GM12878 (cell line): ENCODE measurements around the gene ITGAD. TPM values are rescaled to one million over a fixed set of nuclear protein-coding genes. Genes with fewer than 3 reads are reported as not detected.

Experiments
- ATAC-seq: fragments of 200-7000 bp; cut with Tn5 transposase; 3 replicates; pipeline ENCODE4 v1.9.1; 2020; ENCODE audit warnings: mild to moderate bottlenecking, moderate library complexity
- BruUV-seq: library from RNA; stranded (reverse); fragments of 400-500 nt; replicated peaks from 2 replicates; lab custom pipeline; 2021; lab: Mats Ljungman, UMichigan
- CTCF ChIA-PET: fragments of 300-600 bp; sonication (Branson Sonifier 250); formaldehyde crosslinking; extraction: SDS; loops from one replicate; lab custom pipeline; 2021; ENCODE audit warnings: inconsistent platforms; lab: Yijun Ruan, JAX
- POLR2A ChIA-PET: fragments of 350-600 bp; formaldehyde crosslinking; extraction: SDS; loops from one replicate; lab custom pipeline; 2021; ENCODE audit warnings: inconsistent platforms; lab: Charles Lee
- RAD21 ChIA-PET: fragments of 300-600 bp; sonication (Branson Sonifier 250); formaldehyde crosslinking; loops from one replicate; lab custom pipeline; 2023; ENCODE audit warnings: antibody characterized with exemption; ENCODE audit not compliant: unreplicated experiment; lab: Charles Lee
- SMC1A ChIA-PET: fragments of 300-600 bp; sonication (Branson Sonifier 250); formaldehyde crosslinking; loops from one replicate; lab custom pipeline; 2023; ENCODE audit not compliant: unreplicated experiment, uncharacterized antibody; lab: Charles Lee
- DNase-seq: peaks from one replicate; pipeline ENCODE4 v3.0.0-alpha.2; 2011; ENCODE audit warnings: low read depth, low spot score
- FAIRE-seq: peaks from 3 replicates; lab custom pipeline; 2011; peaks lifted over from hg19 to GRCh38; lab: Jason Lieb, UNC
- H2AFZ ChIP-seq: 2 replicates; pipeline ENCODE4 v1.6.0; 2011; ENCODE audit warnings: low read depth, low read length, control low read depth; ENCODE audit not compliant: control insufficient read depth
- H3K27ac ChIP-seq: 2 replicates; pipeline ENCODE4 v1.5.1; 2011; ENCODE audit warnings: control low read depth; ENCODE audit not compliant: control insufficient read depth, insufficient read depth
- H3K27me3 ChIP-seq, 2 experiments: replicated peaks in 1 of 2; 2 replicates each; pipeline versions ENCODE4 v1.6.0 to v1.6.1; 2011; ENCODE audit warnings: low read length in 1 of 2; ENCODE audit not compliant: control insufficient read depth in 2 of 2, insufficient read depth in 2 of 2
- H3K36me3 ChIP-seq, 2 experiments: 2 replicates each; pipeline ENCODE4 v1.5.1; 2011; ENCODE audit warnings: low read length in 1 of 2; ENCODE audit not compliant: control insufficient read depth in 2 of 2, insufficient read depth in 2 of 2
- H3K4me1 ChIP-seq: 2 replicates; pipeline ENCODE4 v1.6.1; 2011; ENCODE audit warnings: mild to moderate bottlenecking, low read length, moderate library complexity, mixed read lengths; ENCODE audit not compliant: control insufficient read depth, insufficient read depth
- H3K4me2 ChIP-seq: 2 replicates; pipeline ENCODE4 v1.6.0; 2011; ENCODE audit warnings: control low read depth; ENCODE audit not compliant: control insufficient read depth, insufficient read depth
- H3K4me3 ChIP-seq: fragments of 200-600 bp; sonication (generic); 2 replicates; pipeline ENCODE4 v1.5.1; 2016
- H3K79me2 ChIP-seq: 2 replicates; pipeline ENCODE4 v1.6.0; 2011; ENCODE audit warnings: low read length; ENCODE audit not compliant: control insufficient read depth, insufficient read depth
- H3K9ac ChIP-seq: 2 replicates; pipeline ENCODE4 v1.8.0; 2011; ENCODE audit warnings: low read length, control low read depth, mixed read lengths; ENCODE audit not compliant: control insufficient read depth, insufficient read depth
- H3K9me3 ChIP-seq: replicated peaks from 3 replicates; pipeline ENCODE4 v1.5.1; 2011; ENCODE audit warnings: mild to moderate bottlenecking, low read length; ENCODE audit not compliant: control insufficient read depth, insufficient read depth
- H4K20me1 ChIP-seq: 2 replicates; pipeline ENCODE4 v1.6.0; 2011; ENCODE audit not compliant: control insufficient read depth, insufficient read depth
- CBX5 ChIP-seq: sonication (generic); IDR thresholded peaks from 2 replicates; pipeline ENCODE4 v1.6.1; 2016; ENCODE audit warnings: low read depth, moderate library complexity, mild to moderate bottlenecking, inconsistent platforms
- E2F4 ChIP-seq: IDR thresholded peaks from 2 replicates; pipeline ENCODE4 v1.6.1; 2012; ENCODE audit warnings: low read depth, low read length, improper control_type of control experiment
- HDGF ChIP-seq: fragments of 450-650 bp; IDR thresholded peaks from 2 replicates; pipeline ENCODE4 v1.6.1; 2016; ENCODE audit warnings: antibody characterized with exemption
- IRF4 ChIP-seq: IDR thresholded peaks from 2 replicates; pipeline ENCODE4 v1.6.1; 2011; ENCODE audit warnings: low read depth, low read length
- KLF5 ChIP-seq: fragments of 450-650 bp; IDR thresholded peaks from 2 replicates; pipeline ENCODE4 v1.6.1; 2014; ENCODE audit warnings: mild to moderate bottlenecking; ENCODE audit not compliant: partially characterized antibody
- MTA3 ChIP-seq: IDR thresholded peaks from 2 replicates; pipeline ENCODE4 v1.6.1; 2012; ENCODE audit warnings: low read length, inconsistent platforms, borderline replicate concordance
- NFYA ChIP-seq: IDR thresholded peaks from 2 replicates; pipeline ENCODE4 v1.6.1; 2011; ENCODE audit warnings: low read depth, mild to moderate bottlenecking, low read length, improper control_type of control experiment, borderline replicate concordance
- RB1 ChIP-seq: fragments of 450-650 bp; formaldehyde crosslinking; IDR thresholded peaks from 2 replicates; pipeline ENCODE4 v1.6.1; 2017; ENCODE audit warnings: mild to moderate bottlenecking, borderline replicate concordance
- RELB ChIP-seq: fragments of 450-650 bp; IDR thresholded peaks from 2 replicates; pipeline ENCODE4 v1.6.1; 2017; ENCODE audit warnings: low read depth, mild to moderate bottlenecking, moderate library complexity
- SPI1 ChIP-seq: IDR thresholded peaks from 2 replicates; pipeline ENCODE4 v1.6.1; 2011; ENCODE audit warnings: low read depth, mild to moderate bottlenecking, low read length, moderate library complexity, borderline replicate concordance; ENCODE audit not compliant: insufficient read depth
- YBX1 ChIP-seq: fragments of 450-650 bp; IDR thresholded peaks from 2 replicates; pipeline ENCODE4 v1.6.1; 2016; ENCODE audit warnings: antibody characterized with exemption
- YY1 ChIP-seq: IDR thresholded peaks from 2 replicates; pipeline ENCODE4 v1.6.1; 2011; ENCODE audit warnings: low read depth, mild to moderate bottlenecking, low read length
- ZBED1 ChIP-seq: IDR thresholded peaks from 2 replicates; pipeline ENCODE4 v1.6.1; 2016; ENCODE audit warnings: borderline replicate concordance
- WGBS: methylation state at CpG from one replicate; pipeline ENCODE4 v1.1.6; 2016; ENCODE audit warnings: low lambda C conversion rate; ENCODE audit not compliant: insufficient replicate concordance, insufficient coverage; ENCODE audit errors: missing lambda C conversion rate; 5-methylcytosine and 5-hydroxymethylcytosine counted together
- in situ Hi-C: fragments of 300-500 bp; cut with MboI; formaldehyde crosslinking; loops from 9 replicates; pipeline ENCODE4 v1.14.3; 2018; ENCODE audit warnings: mixed read lengths
- intact Hi-C: fragments of 100-400 bp; cut with micrococcal nuclease; formaldehyde crosslinking; loops from one replicate; pipeline ENCODE4 v1.14.2; 2022; ENCODE audit not compliant: unreplicated experiment
- polyA plus RNA-seq, 11 experiments: library from polyadenylated mRNA; depleted of rRNA in 4 of 11; unstranded in 6 of 11; stranded (reverse) in 5 of 11; fragments of >200 nt; fragmentation: Nextera tagmentation in 4 of 11; fragmentation: Illumina TruSeq in 1 of 11; extraction: Ambion mirVana in 4 of 11; extraction: Trizol in 1 of 11; gene quantifications; 1 replicate in 1 of 11; 2 replicates in 10 of 11; pipeline versions ENCODE4 v1.2.1 to v1.2.3, GENCODE V29; 2011 to 2016; ENCODE audit warnings: inconsistent platforms in 2 of 11, missing spikeins in 2 of 11, low read depth in 1 of 11
- total RNA-seq, 4 experiments: library from RNA; depleted of rRNA in 3 of 4; stranded (reverse); fragments of >200 nt in 3 of 4; fragmentation: Illumina TruSeq in 1 of 4; extraction: Trizol in 1 of 4; gene quantifications; 2 replicates each; pipeline versions ENCODE4 v1.2.1 to v1.2.3, GENCODE V29; 2013 to 2021
- TF ChIP-seq, protein P1 (sequence below): fragments of 450-650 bp; formaldehyde crosslinking; IDR thresholded peaks from 2 replicates; pipeline ENCODE4 v1.4.0; 2022; ENCODE audit warnings: mild to moderate bottlenecking, moderate library complexity
- TF ChIP-seq, protein P2 (sequence below): IDR thresholded peaks from 2 replicates; pipeline ENCODE4 v1.6.1; 2011; ENCODE audit warnings: borderline replicate concordance, low read depth, mild to moderate bottlenecking, moderate library complexity, mixed read lengths, low read length; ENCODE audit not compliant: insufficient read depth; ENCODE audit errors: extremely low read length

The ITGAD gene
- total and polyA plus RNA-seq, 10 of the 15 experiments (the other 5 are each of a cell fraction or from before 2014, with no cell fraction given): 0.29 to 4.0 (median 1.2) TPM

DNA sequence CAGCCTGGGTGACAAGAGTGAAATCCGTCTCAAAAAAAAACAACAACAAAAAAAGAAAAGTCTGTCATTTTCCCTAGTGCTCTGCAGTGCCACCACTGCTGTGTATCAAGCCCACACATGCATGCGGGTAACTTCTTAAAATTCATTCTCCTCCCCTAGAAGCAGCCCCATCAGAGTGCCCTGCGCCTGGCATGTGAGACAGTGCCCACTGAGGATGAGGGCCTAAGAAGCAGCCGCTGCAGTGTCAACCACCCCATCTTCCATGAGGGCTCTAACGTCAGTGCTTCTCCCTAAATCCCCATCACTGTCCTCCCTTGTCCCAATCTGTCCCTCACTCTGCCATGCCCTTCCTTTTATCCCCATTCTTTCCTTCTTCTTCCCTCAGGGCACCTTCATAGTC is 24.8 kb downstream of the ITGAD start:
- H3K9me3 ChIP-seq: peaks cover 4% of the 10 kb centered on the region; the same call in 2 of the 3 replicates
- no peaks in the 10 kb centered on the region for H4K20me1 ChIP-seq
- ChIA-PET SMC1A (interaction anchor here (0.6 to 1.0 kb wide), 3 partner anchors 9 to 27 kb away, joined by 3 read pairs; no protein-coding TSS in a partner anchor), RAD21 (interaction anchor here (0.6 kb wide), 1 partner anchor 32 kb away, joined by 3 read pairs; no protein-coding TSS in a partner anchor), POLR2A (no interaction called here), CTCF (interaction anchor here (1.3 kb wide), 1 partner anchor 30 kb away, joined by 3 read pairs; no protein-coding TSS in a partner anchor)
- peaks cover 28% of the 10 kb centered on the region for H3K4me1 ChIP-seq
- DNase-seq (no peak), FAIRE-seq (no peak), ATAC-seq (no peak)
- no peaks in the 10 kb centered on the region; a peak in 1 of 4 replicates for H3K27me3 ChIP-seq
- no peak overlapping the region for H2AFZ ChIP-seq
- no peaks in the 10 kb centered on the region for H3K36me3 ChIP-seq
- BruUV-seq: no TSS peak
- H3K4me3 ChIP-seq: no peak overlapping the region
- intact Hi-C loops: no loop called here
- H3K4me2 ChIP-seq: no peak overlapping the region
- no peaks in the 10 kb centered on the region for H3K79me2 ChIP-seq
- in situ Hi-C loops: no loop called here
- 67% methylated on average over 5 of the region's 5 CpGs for WGBS
- H3K27ac ChIP-seq: no peak overlapping the region
- no peak overlapping the region for H3K9ac ChIP-seq
- no peak for TF ChIP-seq RB1
- TF ChIP-seq SPI1: no peak
- TF ChIP-seq MTA3: no peak
- TF ChIP-seq E2F4: no peak
- TF ChIP-seq CBX5: no peak
- TF ChIP-seq, protein P1, sequence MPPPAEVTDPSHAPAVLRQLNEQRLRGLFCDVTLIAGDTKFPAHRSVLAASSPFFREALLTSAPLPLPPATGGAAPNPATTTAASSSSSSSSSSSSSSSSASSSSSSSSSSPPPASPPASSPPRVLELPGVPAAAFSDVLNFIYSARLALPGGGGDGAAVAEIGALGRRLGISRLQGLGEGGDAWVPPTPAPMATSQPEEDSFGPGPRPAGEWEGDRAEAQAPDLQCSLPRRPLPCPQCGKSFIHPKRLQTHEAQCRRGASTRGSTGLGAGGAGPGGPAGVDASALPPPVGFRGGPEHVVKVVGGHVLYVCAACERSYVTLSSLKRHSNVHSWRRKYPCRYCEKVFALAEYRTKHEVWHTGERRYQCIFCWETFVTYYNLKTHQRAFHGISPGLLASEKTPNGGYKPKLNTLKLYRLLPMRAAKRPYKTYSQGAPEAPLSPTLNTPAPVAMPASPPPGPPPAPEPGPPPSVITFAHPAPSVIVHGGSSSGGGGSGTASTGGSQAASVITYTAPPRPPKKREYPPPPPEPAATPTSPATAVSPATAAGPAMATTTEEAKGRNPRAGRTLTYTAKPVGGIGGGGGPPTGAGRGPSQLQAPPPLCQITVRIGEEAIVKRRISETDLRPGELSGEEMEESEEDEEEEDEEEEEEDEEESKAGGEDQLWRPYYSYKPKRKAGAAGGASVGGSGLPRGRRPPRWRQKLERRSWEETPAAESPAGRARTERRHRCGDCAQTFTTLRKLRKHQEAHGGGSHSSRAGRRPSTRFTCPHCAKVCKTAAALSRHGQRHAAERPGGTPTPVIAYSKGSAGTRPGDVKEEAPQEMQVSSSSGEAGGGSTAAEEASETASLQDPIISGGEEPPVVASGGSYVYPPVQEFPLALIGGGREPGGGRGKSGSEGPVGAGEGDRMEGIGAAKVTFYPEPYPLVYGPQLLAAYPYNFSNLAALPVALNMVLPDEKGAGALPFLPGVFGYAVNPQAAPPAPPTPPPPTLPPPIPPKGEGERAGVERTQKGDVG (CRISPR knock-in tag): no peak
- no peak for TF ChIP-seq YBX1
- no peak for TF ChIP-seq HDGF
- no peak for TF ChIP-seq KLF5
- no peak for TF ChIP-seq ZBED1
- TF ChIP-seq, protein P2, sequence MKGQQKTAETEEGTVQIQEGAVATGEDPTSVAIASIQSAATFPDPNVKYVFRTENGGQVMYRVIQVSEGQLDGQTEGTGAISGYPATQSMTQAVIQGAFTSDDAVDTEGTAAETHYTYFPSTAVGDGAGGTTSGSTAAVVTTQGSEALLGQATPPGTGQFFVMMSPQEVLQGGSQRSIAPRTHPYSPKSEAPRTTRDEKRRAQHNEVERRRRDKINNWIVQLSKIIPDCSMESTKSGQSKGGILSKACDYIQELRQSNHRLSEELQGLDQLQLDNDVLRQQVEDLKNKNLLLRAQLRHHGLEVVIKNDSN: no peak
- no peak for TF ChIP-seq NFYA
- no peak for TF ChIP-seq YY1
- TF ChIP-seq RELB: no peak
- no peak for TF ChIP-seq IRF4
